HepG2 (cell line): ENCODE data around the gene LENEP. TPM values are rescaled to one million over a fixed set of nuclear protein-coding genes. Genes with fewer than 3 reads are reported as not detected.

Source experiments
- ARNT ChIP-seq: fragments of 450-650 bp; IDR thresholded peaks from 2 replicates; pipeline ENCODE4 v1.6.1; 2017
- GLI4 ChIP-seq: sonication (generic); formaldehyde crosslinking; IDR thresholded peaks from 2 replicates; pipeline ENCODE4 v1.5.1; 2020; ENCODE audit warnings: missing genetic modification reagents, mild to moderate bottlenecking, moderate library complexity, borderline replicate concordance
- GPN1 ChIP-seq: sonication (generic); formaldehyde crosslinking; IDR thresholded peaks from 2 replicates; pipeline ENCODE4 v1.5.1; 2020; ENCODE audit warnings: missing genetic modification reagents, borderline replicate concordance
- HDAC1 ChIP-seq: sonication (generic); formaldehyde crosslinking; IDR thresholded peaks from 2 replicates; pipeline ENCODE4 v1.5.1; 2020; ENCODE audit warnings: mild to moderate bottlenecking, missing genetic modification reagents
- MAFF ChIP-seq: IDR thresholded peaks from 2 replicates; pipeline ENCODE4 v1.6.1; 2011; ENCODE audit warnings: low read depth, low read length, improper control_type of control experiment
- RXRB ChIP-seq: IDR thresholded peaks from 2 replicates; pipeline ENCODE4 v1.6.1; 2016; ENCODE audit warnings: borderline replicate concordance, missing genetic modification reagents, missing compliant biosample characterization
- ZNF614 ChIP-seq: IDR thresholded peaks from 2 replicates; pipeline ENCODE4 v1.6.1; 2018; ENCODE audit warnings: missing biosample characterization, missing genetic modification reagents, inconsistent platforms, borderline replicate concordance
- ZNF792 ChIP-seq: IDR thresholded peaks from 2 replicates; pipeline ENCODE4 v1.6.1; 2016
- polyA plus RNA-seq, 8 experiments: library from polyadenylated mRNA; depleted of rRNA in 3 of 8; stranded (reverse) in 7 of 8; unstranded in 1 of 8; fragments of >200 nt; fragmentation: Illumina TruSeq in 4 of 8; extraction: Trizol in 4 of 8; gene quantifications; 2 replicates each; pipeline versions ENCODE4 v1.2.1 to v1.2.3, GENCODE V29; 2011 to 2016; ENCODE audit warnings: low read depth in 4 of 8, missing spikeins in 1 of 8, mixed read lengths in 1 of 8; ENCODE audit not compliant: insufficient read depth in 1 of 8
- total RNA-seq, 5 experiments: library from RNA; depleted of rRNA; stranded (reverse); fragments of >200 nt; fragmentation: Illumina TruSeq; extraction: Trizol; gene quantifications; 2 replicates each; pipeline ENCODE4 v1.2.3, GENCODE V29; 2016; ENCODE audit warnings: low read depth in 1 of 5
- TF ChIP-seq, protein P1 (sequence below): sonication (generic); formaldehyde crosslinking; IDR thresholded peaks from 2 replicates; pipeline ENCODE4 v1.8.0; 2022; ENCODE audit warnings: missing genetic modification reagents, low read depth, mild to moderate bottlenecking, borderline replicate concordance
- TF ChIP-seq, protein P2 (sequence below): sonication (generic); formaldehyde crosslinking; IDR thresholded peaks from 2 replicates; pipeline ENCODE4 v1.4.0; 2020; ENCODE audit warnings: missing genetic modification reagents, borderline replicate concordance
- TF ChIP-seq, protein P3 (sequence below): sonication (generic); formaldehyde crosslinking; conservative IDR thresholded peaks from 2 replicates; pipeline ENCODE4 v1.4.0; 2020; ENCODE audit warnings: mild to moderate bottlenecking, missing genetic modification reagents, moderate library complexity
- TF ChIP-seq, protein P4 (sequence below): sonication (generic); formaldehyde crosslinking; IDR thresholded peaks from 2 replicates; pipeline ENCODE4 v1.9.0; 2022; ENCODE audit warnings: missing genetic modification reagents, mild to moderate bottlenecking, borderline replicate concordance

LENEP gene
- total and polyA plus RNA-seq, 2 of the 13 experiments (the other 11 are each of a cell fraction or from before 2014, with no cell fraction given): 0.29 TPM; not detected in 1

DNA sequence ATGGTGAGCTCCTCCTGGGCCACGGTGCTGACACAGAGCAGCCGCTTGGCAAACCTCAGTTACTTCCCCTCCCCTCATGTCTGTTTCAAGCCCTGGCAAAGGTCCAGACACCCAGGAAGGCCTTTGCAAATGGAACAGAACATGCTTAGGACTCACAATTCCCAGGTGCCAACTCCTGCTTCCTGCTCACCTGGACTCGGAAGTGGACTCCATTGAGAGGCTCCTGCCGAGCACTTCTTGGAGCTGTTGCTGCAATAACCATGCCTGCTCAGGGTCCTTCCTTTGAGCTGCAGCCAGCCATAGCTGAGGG, 29.5 kb downstream of the LENEP start (continued):
- no peak for TF ChIP-seq MAFF
- TF ChIP-seq HDAC1 (CRISPR knock-in tag): 0 out of 2 replicates have a peak, but pooled peaks have one; percentile 21
- no peak for TF ChIP-seq RXRB
- no peak for TF ChIP-seq GLI4 (CRISPR knock-in tag)
- TF ChIP-seq, protein P1, sequence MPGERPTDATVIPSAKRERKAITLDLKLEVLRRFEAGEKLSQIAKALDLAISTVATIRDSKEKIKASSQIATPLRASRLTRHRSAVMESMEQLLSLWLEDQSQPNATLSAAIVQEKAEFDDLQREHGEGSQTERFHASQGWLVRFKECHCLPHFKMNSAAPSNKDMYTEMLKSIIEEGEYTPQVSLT (CRISPR knock-in tag): no peak
- no peak for TF ChIP-seq ZNF614 (CRISPR knock-in tag)
- no peak for TF ChIP-seq GPN1 (CRISPR knock-in tag)
- TF ChIP-seq, protein P2, sequence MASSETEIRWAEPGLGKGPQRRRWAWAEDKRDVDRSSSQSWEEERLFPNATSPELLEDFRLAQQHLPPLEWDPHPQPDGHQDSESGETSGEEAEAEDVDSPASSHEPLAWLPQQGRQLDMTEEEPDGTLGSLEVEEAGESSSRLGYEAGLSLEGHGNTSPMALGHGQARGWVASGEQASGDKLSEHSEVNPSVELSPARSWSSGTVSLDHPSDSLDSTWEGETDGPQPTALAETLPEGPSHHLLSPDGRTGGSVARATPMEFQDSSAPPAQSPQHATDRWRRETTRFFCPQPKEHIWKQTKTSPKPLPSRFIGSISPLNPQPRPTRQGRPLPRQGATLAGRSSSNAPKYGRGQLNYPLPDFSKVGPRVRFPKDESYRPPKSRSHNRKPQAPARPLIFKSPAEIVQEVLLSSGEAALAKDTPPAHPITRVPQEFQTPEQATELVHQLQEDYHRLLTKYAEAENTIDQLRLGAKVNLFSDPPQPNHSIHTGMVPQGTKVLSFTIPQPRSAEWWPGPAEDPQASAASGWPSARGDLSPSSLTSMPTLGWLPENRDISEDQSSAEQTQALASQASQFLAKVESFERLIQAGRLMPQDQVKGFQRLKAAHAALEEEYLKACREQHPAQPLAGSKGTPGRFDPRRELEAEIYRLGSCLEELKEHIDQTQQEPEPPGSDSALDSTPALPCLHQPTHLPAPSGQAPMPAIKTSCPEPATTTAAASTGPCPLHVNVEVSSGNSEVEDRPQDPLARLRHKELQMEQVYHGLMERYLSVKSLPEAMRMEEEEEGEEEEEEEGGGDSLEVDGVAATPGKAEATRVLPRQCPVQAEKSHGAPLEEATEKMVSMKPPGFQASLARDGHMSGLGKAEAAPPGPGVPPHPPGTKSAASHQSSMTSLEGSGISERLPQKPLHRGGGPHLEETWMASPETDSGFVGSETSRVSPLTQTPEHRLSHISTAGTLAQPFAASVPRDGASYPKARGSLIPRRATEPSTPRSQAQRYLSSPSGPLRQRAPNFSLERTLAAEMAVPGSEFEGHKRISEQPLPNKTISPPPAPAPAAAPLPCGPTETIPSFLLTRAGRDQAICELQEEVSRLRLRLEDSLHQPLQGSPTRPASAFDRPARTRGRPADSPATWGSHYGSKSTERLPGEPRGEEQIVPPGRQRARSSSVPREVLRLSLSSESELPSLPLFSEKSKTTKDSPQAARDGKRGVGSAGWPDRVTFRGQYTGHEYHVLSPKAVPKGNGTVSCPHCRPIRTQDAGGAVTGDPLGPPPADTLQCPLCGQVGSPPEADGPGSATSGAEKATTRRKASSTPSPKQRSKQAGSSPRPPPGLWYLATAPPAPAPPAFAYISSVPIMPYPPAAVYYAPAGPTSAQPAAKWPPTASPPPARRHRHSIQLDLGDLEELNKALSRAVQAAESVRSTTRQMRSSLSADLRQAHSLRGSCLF (CRISPR knock-in tag): no peak
- no peak for TF ChIP-seq ARNT
- TF ChIP-seq, protein P3, sequence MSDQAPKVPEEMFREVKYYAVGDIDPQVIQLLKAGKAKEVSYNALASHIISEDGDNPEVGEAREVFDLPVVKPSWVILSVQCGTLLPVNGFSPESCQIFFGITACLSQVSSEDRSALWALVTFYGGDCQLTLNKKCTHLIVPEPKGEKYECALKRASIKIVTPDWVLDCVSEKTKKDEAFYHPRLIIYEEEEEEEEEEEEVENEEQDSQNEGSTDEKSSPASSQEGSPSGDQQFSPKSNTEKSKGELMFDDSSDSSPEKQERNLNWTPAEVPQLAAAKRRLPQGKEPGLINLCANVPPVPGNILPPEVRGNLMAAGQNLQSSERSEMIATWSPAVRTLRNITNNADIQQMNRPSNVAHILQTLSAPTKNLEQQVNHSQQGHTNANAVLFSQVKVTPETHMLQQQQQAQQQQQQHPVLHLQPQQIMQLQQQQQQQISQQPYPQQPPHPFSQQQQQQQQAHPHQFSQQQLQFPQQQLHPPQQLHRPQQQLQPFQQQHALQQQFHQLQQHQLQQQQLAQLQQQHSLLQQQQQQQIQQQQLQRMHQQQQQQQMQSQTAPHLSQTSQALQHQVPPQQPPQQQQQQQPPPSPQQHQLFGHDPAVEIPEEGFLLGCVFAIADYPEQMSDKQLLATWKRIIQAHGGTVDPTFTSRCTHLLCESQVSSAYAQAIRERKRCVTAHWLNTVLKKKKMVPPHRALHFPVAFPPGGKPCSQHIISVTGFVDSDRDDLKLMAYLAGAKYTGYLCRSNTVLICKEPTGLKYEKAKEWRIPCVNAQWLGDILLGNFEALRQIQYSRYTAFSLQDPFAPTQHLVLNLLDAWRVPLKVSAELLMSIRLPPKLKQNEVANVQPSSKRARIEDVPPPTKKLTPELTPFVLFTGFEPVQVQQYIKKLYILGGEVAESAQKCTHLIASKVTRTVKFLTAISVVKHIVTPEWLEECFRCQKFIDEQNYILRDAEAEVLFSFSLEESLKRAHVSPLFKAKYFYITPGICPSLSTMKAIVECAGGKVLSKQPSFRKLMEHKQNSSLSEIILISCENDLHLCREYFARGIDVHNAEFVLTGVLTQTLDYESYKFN (CRISPR knock-in tag): 0 out of 2 replicates have a peak, but pooled peaks have one; percentile 27
- TF ChIP-seq, protein P4, sequence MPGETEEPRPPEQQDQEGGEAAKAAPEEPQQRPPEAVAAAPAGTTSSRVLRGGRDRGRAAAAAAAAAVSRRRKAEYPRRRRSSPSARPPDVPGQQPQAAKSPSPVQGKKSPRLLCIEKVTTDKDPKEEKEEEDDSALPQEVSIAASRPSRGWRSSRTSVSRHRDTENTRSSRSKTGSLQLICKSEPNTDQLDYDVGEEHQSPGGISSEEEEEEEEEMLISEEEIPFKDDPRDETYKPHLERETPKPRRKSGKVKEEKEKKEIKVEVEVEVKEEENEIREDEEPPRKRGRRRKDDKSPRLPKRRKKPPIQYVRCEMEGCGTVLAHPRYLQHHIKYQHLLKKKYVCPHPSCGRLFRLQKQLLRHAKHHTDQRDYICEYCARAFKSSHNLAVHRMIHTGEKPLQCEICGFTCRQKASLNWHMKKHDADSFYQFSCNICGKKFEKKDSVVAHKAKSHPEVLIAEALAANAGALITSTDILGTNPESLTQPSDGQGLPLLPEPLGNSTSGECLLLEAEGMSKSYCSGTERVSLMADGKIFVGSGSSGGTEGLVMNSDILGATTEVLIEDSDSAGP (CRISPR knock-in tag): peak; percentile 23; the same call in 1 of the 2 replicates
- TF ChIP-seq ZNF792 (CRISPR knock-in tag): no peak
